ENCODE data around the gene MGRN1.

GRCh38 chr16:4703906-4704305 lies 79.3 kb downstream of the MGRN1 start:
- TF ChIP-seq EZH2 (IDR thresholded peaks at IDR 0.05; ENCODE audit: borderline replicate concordance, insufficient read depth, low read depth, low read length, poor library complexity, severe bottlenecking) (no peak), CTCF (IDR thresholded peaks at IDR 0.05) (no peak)

Data from B cell (primary cell).